HepG2 (cell line): ENCODE measurements around the gene SIX5. TPM values are rescaled to one million over a fixed set of nuclear protein-coding genes. Genes with fewer than 3 reads are reported as not detected.

Experiments used
- ATAC-seq: fragments of 200-7000 bp; cut with Tn5 transposase; 3 replicates; pipeline ENCODE4 v1.9.1; 2020; ENCODE audit warnings: mild to moderate bottlenecking, moderate library complexity
- BruUV-seq: library from RNA; stranded (reverse); fragments of 400-500 nt; replicated peaks from 2 replicates; lab custom pipeline; 2021; lab: Mats Ljungman, UMichigan
- CTCF ChIA-PET: fragments of 300-600 bp; formaldehyde crosslinking; extraction: SDS; loops from one replicate; lab custom pipeline; 2021; ENCODE audit warnings: low total read pairs, inconsistent platforms, low intra/inter-chr PET ratio; lab: Yijun Ruan, JAX
- POLR2A ChIA-PET: fragments of 350-600 bp; sonication (Branson Sonifier 250); formaldehyde crosslinking; loops from one replicate; lab custom pipeline; 2020; ENCODE audit warnings: antibody characterized with exemption, inconsistent platforms; lab: Yijun Ruan, JAX
- DNase-seq: peaks from one replicate; pipeline ENCODE4 v3.0.0-alpha.2; 2015; ENCODE audit warnings: low spot score
- FAIRE-seq: peaks from 3 replicates; lab custom pipeline; 2011; peaks lifted over from hg19 to GRCh38; lab: Jason Lieb, UNC
- H2AFZ ChIP-seq: one replicate; pipeline ENCODE4 v1.6.1; 2011; ENCODE audit warnings: low read length, inconsistent platforms
- H3K27ac ChIP-seq: fragments of 300-600 bp; 3 replicates; pipeline ENCODE4 v1.8.0; 2011; ENCODE audit warnings: mixed run types, mild to moderate bottlenecking, mixed read lengths, low read length, inconsistent platforms; ENCODE audit not compliant: insufficient read depth; ENCODE audit errors: extremely low read length
- H3K27me3 ChIP-seq, 2 experiments: fragments of 200-600 bp in 1 of 2; 2 replicates in 1 of 2; 3 replicates in 1 of 2; pipeline versions ENCODE4 v1.6.0 to v1.8.0; 2011; ENCODE audit warnings: low read length in 2 of 2, mild to moderate bottlenecking in 2 of 2, moderate library complexity in 2 of 2, inconsistent platforms in 1 of 2; ENCODE audit not compliant: insufficient read depth in 2 of 2, control insufficient read depth in 1 of 2
- H3K36me3 ChIP-seq, 2 experiments: fragments of 200-600 bp in 1 of 2; replicated peaks in 1 of 2; 2 replicates in 1 of 2; 3 replicates in 1 of 2; pipeline versions ENCODE4 v1.5.1 to v1.8.0; 2011; ENCODE audit warnings: low read length in 2 of 2, inconsistent platforms in 1 of 2; ENCODE audit not compliant: insufficient read depth in 2 of 2, control insufficient read depth in 1 of 2
- H3K4me1 ChIP-seq: 2 replicates; pipeline ENCODE4 v1.5.1; 2012; ENCODE audit warnings: low read length, inconsistent platforms; ENCODE audit not compliant: insufficient read depth
- H3K4me2 ChIP-seq: 2 replicates; pipeline ENCODE4 v1.6.0; 2011; ENCODE audit warnings: low read depth, low read length, inconsistent platforms
- H3K4me3 ChIP-seq, 3 experiments: fragments of 200-600 bp in 1 of 3; sonication (generic), shearing (Covaris generic) in 1 of 3; replicated peaks in 1 of 3; 2 replicates each; pipeline ENCODE4 v1.5.1; 2011 to 2016; ENCODE audit warnings: low read length in 3 of 3, inconsistent platforms in 2 of 3, low read depth in 2 of 3, mild to moderate bottlenecking in 2 of 3, control low read depth in 1 of 3, mixed read lengths in 1 of 3; ENCODE audit not compliant: insufficient read depth in 1 of 3
- H3K79me2 ChIP-seq: one replicate; pipeline ENCODE4 v1.6.1; 2011; ENCODE audit warnings: low read length, inconsistent platforms; ENCODE audit not compliant: insufficient read depth
- H3K9ac ChIP-seq: 2 replicates; pipeline ENCODE4 v1.6.0; 2011; ENCODE audit warnings: mild to moderate bottlenecking, low read depth, low read length, inconsistent platforms; ENCODE audit not compliant: insufficient read depth
- H3K9me3 ChIP-seq: 2 replicates; pipeline ENCODE4 v1.5.1; 2012; ENCODE audit warnings: mild to moderate bottlenecking, low read length
- H4K20me1 ChIP-seq: 2 replicates; pipeline ENCODE4 v1.6.0; 2011; ENCODE audit warnings: inconsistent platforms, mild to moderate bottlenecking, low read length, moderate library complexity; ENCODE audit not compliant: insufficient read depth
- AGO2 ChIP-seq: fragments of 200-400 bp; formaldehyde crosslinking; optimal IDR thresholded peaks from 2 replicates; pipeline ENCODE3; 2017; ENCODE audit warnings: mild to moderate bottlenecking, low read depth, low read length, moderate library complexity
- GLI4 ChIP-seq: sonication (generic); formaldehyde crosslinking; IDR thresholded peaks from 2 replicates; pipeline ENCODE4 v1.5.1; 2020; ENCODE audit warnings: missing genetic modification reagents, mild to moderate bottlenecking, moderate library complexity, borderline replicate concordance
- HHEX ChIP-seq: IDR thresholded peaks from 2 replicates; pipeline ENCODE4 v1.6.1; 2016; ENCODE audit warnings: control low read depth
- HOXA9 ChIP-seq: sonication (generic); formaldehyde crosslinking; IDR thresholded peaks from 2 replicates; pipeline ENCODE4 v1.8.1; 2022; ENCODE audit warnings: missing genetic modification reagents, mild to moderate bottlenecking, moderate library complexity, borderline replicate concordance
- KDM5A ChIP-seq: fragments of 200-600 bp; sonication (generic); IDR thresholded peaks from 2 replicates; pipeline ENCODE4 v1.7.0; 2018; ENCODE audit warnings: antibody characterized with exemption, mild to moderate bottlenecking, low read length, borderline replicate concordance
- KDM5B ChIP-seq: sonication (generic); formaldehyde crosslinking; IDR thresholded peaks from 2 replicates; pipeline ENCODE4 v1.4.0; 2020; ENCODE audit warnings: missing genetic modification reagents, mild to moderate bottlenecking, borderline replicate concordance
- NRL ChIP-seq: sonication (generic); formaldehyde crosslinking; IDR thresholded peaks from 2 replicates; pipeline ENCODE4 v1.5.0; 2020; ENCODE audit warnings: missing genetic modification reagents, mild to moderate bottlenecking, moderate library complexity, borderline replicate concordance
- PHF5A ChIP-seq: IDR thresholded peaks from one replicate; pipeline ENCODE4 v1.6.1; 2018; ENCODE audit warnings: low read depth, missing genetic modification reagents; ENCODE audit not compliant: unreplicated experiment
- RBAK ChIP-seq: sonication (generic); formaldehyde crosslinking; IDR thresholded peaks from 2 replicates; pipeline ENCODE4 v1.5.1; 2020; ENCODE audit warnings: mild to moderate bottlenecking, missing genetic modification reagents
- SRSF1 ChIP-seq: fragments of 200-400 bp; formaldehyde crosslinking; optimal IDR thresholded peaks from 2 replicates; pipeline ENCODE3; 2017; ENCODE audit warnings: mild to moderate bottlenecking, low read depth, low read length, moderate library complexity
- SSRP1 ChIP-seq: IDR thresholded peaks from 2 replicates; pipeline ENCODE4 v1.6.1; 2016; ENCODE audit warnings: control low read depth
- ZC3H13 ChIP-seq: sonication (generic); formaldehyde crosslinking; IDR thresholded peaks from 2 replicates; pipeline ENCODE4 v1.8.1; 2023; ENCODE audit warnings: mild to moderate bottlenecking, missing genetic modification reagents, moderate library complexity
- ZFP41 ChIP-seq: sonication (generic); formaldehyde crosslinking; IDR thresholded peaks from 2 replicates; pipeline ENCODE4 v1.4.0; 2020; ENCODE audit warnings: mild to moderate bottlenecking, missing genetic modification reagents, borderline replicate concordance
- ZFP91 ChIP-seq: sonication (generic); formaldehyde crosslinking; IDR thresholded peaks from 2 replicates; pipeline ENCODE4 v1.9.0; 2022; ENCODE audit warnings: missing genetic modification reagents, mild to moderate bottlenecking, borderline replicate concordance
- ZKSCAN8 ChIP-seq: IDR thresholded peaks from 2 replicates; pipeline ENCODE4 v1.6.1; 2016; ENCODE audit warnings: borderline replicate concordance, missing genetic modification reagents, missing compliant biosample characterization
- ZMAT3 ChIP-seq: sonication (generic); formaldehyde crosslinking; conservative IDR thresholded peaks from 2 replicates; pipeline ENCODE4 v1.7.0; 2021; ENCODE audit warnings: missing genetic modification reagents
- ZNF251 ChIP-seq: sonication (generic); formaldehyde crosslinking; IDR thresholded peaks from 2 replicates; pipeline ENCODE4 v1.9.0; 2021; ENCODE audit warnings: mild to moderate bottlenecking, missing genetic modification reagents
- ZNF329 ChIP-seq: sonication (generic); formaldehyde crosslinking; IDR thresholded peaks from 2 replicates; pipeline ENCODE4 v1.9.0; 2021; ENCODE audit warnings: low read depth, mild to moderate bottlenecking, missing genetic modification reagents
- ZNF33A ChIP-seq: sonication (generic); formaldehyde crosslinking; IDR thresholded peaks from 2 replicates; pipeline ENCODE4 v1.5.1; 2020; ENCODE audit warnings: missing genetic modification reagents, mild to moderate bottlenecking, moderate library complexity, borderline replicate concordance
- ZNF564 ChIP-seq: sonication (generic); formaldehyde crosslinking; IDR thresholded peaks from 2 replicates; pipeline ENCODE4 v1.8.1; 2023; ENCODE audit warnings: mild to moderate bottlenecking, missing genetic modification reagents
- ZNF7 ChIP-seq: IDR thresholded peaks from 2 replicates; pipeline ENCODE4 v1.6.1; 2016; ENCODE audit warnings: missing biosample characterization, missing genetic modification reagents
- ZNF740 ChIP-seq: sonication (generic); formaldehyde crosslinking; IDR thresholded peaks from 2 replicates; pipeline ENCODE4 v1.4.0; 2020; ENCODE audit warnings: missing genetic modification reagents
- ZNF790 ChIP-seq: sonication (generic); formaldehyde crosslinking; IDR thresholded peaks from 2 replicates; pipeline ENCODE4 v1.8.0; 2022; ENCODE audit warnings: missing genetic modification reagents, mild to moderate bottlenecking, borderline replicate concordance
- ZSCAN29 ChIP-seq: sonication (generic); formaldehyde crosslinking; conservative IDR thresholded peaks from 2 replicates; pipeline ENCODE4 v1.4.0; 2020; ENCODE audit warnings: mild to moderate bottlenecking, missing genetic modification reagents
- ZZZ3 ChIP-seq: sonication (generic); formaldehyde crosslinking; IDR thresholded peaks from 2 replicates; pipeline ENCODE4 v1.4.0; 2020; ENCODE audit warnings: missing genetic modification reagents, mild to moderate bottlenecking, borderline replicate concordance
- WGBS: methylation state at CpG from one replicate; pipeline ENCODE4 v1.1.6; 2017; ENCODE audit warnings: low lambda C conversion rate; 5-methylcytosine and 5-hydroxymethylcytosine counted together
- in situ Hi-C: cut with HindIII; loops from 2 replicates; pipeline ENCODE4 v1.10.0; 2017; ENCODE audit warnings: low pct_unique_long_range_greater_than_20kb; ENCODE audit not compliant: extremely low pct_ligation_motif_present
- intact Hi-C: fragments of 100-400 bp; cut with micrococcal nuclease; formaldehyde crosslinking; loops from one replicate; pipeline ENCODE4 v1.10.0; 2022; ENCODE audit not compliant: unreplicated experiment
- polyA plus RNA-seq, 8 experiments: library from polyadenylated mRNA; depleted of rRNA in 3 of 8; stranded (reverse) in 7 of 8; unstranded in 1 of 8; fragments of >200 nt; fragmentation: Illumina TruSeq in 4 of 8; extraction: Trizol in 4 of 8; gene quantifications; 2 replicates each; pipeline versions ENCODE4 v1.2.1 to v1.2.3, GENCODE V29; 2011 to 2016; ENCODE audit warnings: low read depth in 4 of 8, missing spikeins in 1 of 8, mixed read lengths in 1 of 8; ENCODE audit not compliant: insufficient read depth in 1 of 8
- total RNA-seq, 5 experiments: library from RNA; depleted of rRNA; stranded (reverse); fragments of >200 nt; fragmentation: Illumina TruSeq; extraction: Trizol; gene quantifications; 2 replicates each; pipeline ENCODE4 v1.2.3, GENCODE V29; 2016; ENCODE audit warnings: low read depth in 1 of 5

Gene SIX5
- total and polyA plus RNA-seq, 2 of the 13 experiments (the other 11 are each of a cell fraction or from before 2014, with no cell fraction given): 7.7 to 10.5 TPM

- H3K27ac ChIP-seq: peak overlapping the region; percentile 85
- H3K79me2 ChIP-seq: peaks cover 3% of the 10 kb centered on the region
- H3K4me2 ChIP-seq: peak overlapping the region; percentile 99
- peaks cover 21% of the 10 kb centered on the region for H3K4me1 ChIP-seq
- in situ Hi-C loops: no loop called here
- H4K20me1 ChIP-seq: no peaks in the 10 kb centered on the region
- no peak for DNase-seq
- ChIA-PET POLR2A (interaction anchor here (0.6 to 4.7 kb wide), 29 partner anchors 9 to 399 kb away, joined by 3 to 94 read pairs (median 8); partner anchors contain the start of genes CCDC61, DMPK, DMWD and FBXO46), CTCF (interaction anchor here (1.2 to 2.4 kb wide), 2 partner anchors 9 to 29 kb away, joined by 3 to 17 read pairs; no protein-coding TSS in a partner anchor)
- intact Hi-C loops: loop anchor here (1.0 to 5.0 kb wide), 3 partner anchors 29 to 77 kb away; partner anchors contain the start of genes FBXO46, MEIOSIN and QPCTL
- no TSS peak for BruUV-seq
- no peak for ATAC-seq
- no peaks in the 10 kb centered on the region for H3K9me3 ChIP-seq
- peak overlapping the region; percentile 74 for H3K9ac ChIP-seq
- FAIRE-seq: no peak
- no peak overlapping the region for H2AFZ ChIP-seq
- under 1% methylated on average over 21 of the region's 28 CpGs for WGBS
- no peaks in the 10 kb centered on the region for H3K27me3 ChIP-seq
- H3K4me3 ChIP-seq: peak overlapping the region; percentile 69 to 83 (median 70)
- no peaks in the 10 kb centered on the region for H3K36me3 ChIP-seq
- 0 out of 2 replicates have a peak, but pooled peaks have one; percentile 14 for TF ChIP-seq GLI4 (CRISPR knock-in tag)
- no peak for TF ChIP-seq ZNF33A (CRISPR knock-in tag)
- TF ChIP-seq ZNF790 (CRISPR knock-in tag): no peak; the same call in 1 of the 2 replicates
- TF ChIP-seq ZKSCAN8 (CRISPR knock-in tag): no peak
- TF ChIP-seq AGO2: peak; percentile 79
- TF ChIP-seq ZSCAN29: peak; percentile 43; the same call in 1 of the 2 replicates
- TF ChIP-seq HOXA9 (CRISPR knock-in tag): 0 out of 2 replicates have a peak, but pooled peaks have one; percentile 7
- peak; percentile 38; the same call in 1 of the 2 replicates for TF ChIP-seq KDM5A
- TF ChIP-seq ZFP91 (CRISPR knock-in tag): peak; percentile 30; the same call in 1 of the 2 replicates
- no peak for TF ChIP-seq ZNF329
- TF ChIP-seq ZNF740 (CRISPR knock-in tag): 0 out of 2 replicates have a peak, but pooled peaks have one; percentile 2
- TF ChIP-seq ZMAT3 (CRISPR knock-in tag): 0 out of 2 replicates have a peak, but pooled peaks have one; percentile 13
- no peak for TF ChIP-seq NRL (CRISPR knock-in tag)
- TF ChIP-seq ZFP41: no peak
- peak; percentile 25 for TF ChIP-seq SRSF1
- TF ChIP-seq ZZZ3 (CRISPR knock-in tag): 0 out of 2 replicates have a peak, but pooled peaks have one; percentile 14
- no peak for TF ChIP-seq PHF5A (CRISPR knock-in tag)
- TF ChIP-seq KDM5B: no peak
- no peak for TF ChIP-seq ZNF7 (CRISPR knock-in tag)
- no peak for TF ChIP-seq HHEX
- no peak for TF ChIP-seq SSRP1 (CRISPR knock-in tag)
- TF ChIP-seq ZNF564 (CRISPR knock-in tag): peak; percentile 14; the same call in 1 of the 2 replicates
- peak; percentile 11; the same call in 1 of the 2 replicates for TF ChIP-seq RBAK
- 0 out of 2 replicates have a peak, but pooled peaks have one; percentile 81 for TF ChIP-seq ZC3H13
- TF ChIP-seq ZNF251: no peak
Observed at GRCh38 chr19:45769821-45770191, 754 bp upstream of the SIX5 start.
